Gastrocnemius medialis (tissue), 4 donors: ENCODE results near the gene NLK.

ENCODE experiments used
- CTCF ChIP-seq, 5 experiments: fragments of 450-650 bp in 3 of 5; fragments of 200-600 bp in 2 of 5; sonication (generic) in 2 of 5; IDR thresholded peaks in 4 of 5; conservative IDR thresholded peaks in 1 of 5; 1 replicate in 4 of 5; 2 replicates in 1 of 5; pipeline ENCODE4 v1.5.1; 2016 to 2019; ENCODE audit warnings: antibody characterized with exemption in 5 of 5, mild to moderate bottlenecking in 3 of 5, moderate library complexity in 3 of 5
- POLR2A ChIP-seq, 2 donors: fragments of 450-650 bp; IDR thresholded peaks; one replicate each; pipeline ENCODE4 v1.6.1; 2017; ENCODE audit warnings: antibody characterized with exemption in 2 of 2, mild to moderate bottlenecking in 2 of 2, moderate library complexity in 2 of 2

GRCh38 chr17:28133562-28133970 lies 91.1 kb downstream of the NLK start:
- TF ChIP-seq CTCF (IDR thresholded peaks at IDR 0.05 in 4 of 5, conservative IDR thresholded peaks at IDR 0.05 in 1 of 5) (no peak), POLR2A (IDR thresholded peaks at IDR 0.05) (no peak)
